Umbilical cord (tissue), 2 donors: ENCODE data around the gene NXPH2. TPM values are rescaled to one million over a fixed set of nuclear protein-coding genes. Genes with fewer than 3 reads are reported as not detected.

ENCODE experiments used
- DNase-seq: peaks from one replicate; pipeline ENCODE4 v3.0.0-alpha.2; 2015; ENCODE audit warnings: low spot score
- total RNA-seq: library from RNA; depleted of rRNA; stranded (reverse); fragments of >200 nt; gene quantifications from one replicate; pipeline ENCODE4 v1.2.3, GENCODE V29; 2014; ENCODE audit warnings: low replicate concordance; ENCODE audit not compliant: insufficient read depth

NXPH2 gene
- total RNA-seq, result not detected

GRCh38 chr2:138779781-138780445 is at the start of gene NXPH2:
Gene NXPH2, minus strand, starts transcription at chr2:138780390. Its CDS starts 149 bp downstream, at chr2:138780241.
- DNase-seq, result peak; percentile 21

DNA sequence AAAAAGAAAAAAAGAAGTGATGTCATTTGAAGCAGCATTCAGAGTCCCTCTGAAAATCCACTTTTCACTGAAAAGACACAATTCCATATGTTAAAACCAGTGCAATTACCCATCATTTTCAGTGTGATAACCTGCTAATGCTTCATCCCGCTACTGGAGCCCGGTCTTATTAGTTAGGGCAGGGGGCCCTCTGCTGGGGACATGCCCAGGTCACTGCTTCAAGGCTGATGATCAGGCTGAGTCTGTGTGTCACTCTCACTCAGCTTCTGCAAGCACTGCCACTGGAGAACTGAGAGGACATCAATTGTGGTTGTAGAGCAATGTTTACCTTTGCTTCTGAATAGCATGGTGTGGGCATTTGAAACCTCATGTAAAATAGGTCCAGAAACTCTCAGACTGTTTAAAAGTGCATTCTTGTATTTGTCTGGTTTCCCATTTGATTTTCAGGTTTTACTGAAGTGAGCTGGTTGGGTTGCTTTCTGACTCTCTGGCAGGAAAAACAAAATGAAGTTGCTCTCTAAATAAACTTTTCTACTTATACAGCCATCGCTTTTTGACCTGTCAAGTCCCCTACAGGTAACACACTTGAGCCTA is 49.2 kb upstream of the NXPH2 start:
- DNase-seq, result no peak

- peak; percentile 71 for DNase-seq
Measured at GRCh38 chr2:138827426-138828054, 47.4 kb upstream of the NXPH2 start.

DNA sequence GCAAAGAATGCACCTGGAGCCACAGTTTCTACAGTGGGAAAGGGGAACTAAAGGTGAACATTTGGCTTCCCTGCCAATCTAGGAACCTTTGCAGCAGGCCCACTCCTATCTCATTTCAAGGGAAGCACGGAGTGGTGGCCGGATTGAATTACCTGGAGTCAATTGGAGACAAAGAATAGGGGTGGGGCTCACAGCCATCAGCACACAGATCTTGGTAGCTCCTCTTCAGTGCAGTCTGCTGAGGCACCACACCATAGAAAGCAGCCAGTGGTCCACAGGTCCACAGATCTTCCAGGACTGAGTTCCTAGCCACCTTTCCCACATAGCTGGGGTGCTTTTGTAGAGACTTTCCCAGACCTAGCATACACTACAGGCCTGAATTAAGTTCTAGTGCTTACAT is 43.5 kb upstream of the NXPH2 start:
- DNase-seq, result no peak

DNA sequence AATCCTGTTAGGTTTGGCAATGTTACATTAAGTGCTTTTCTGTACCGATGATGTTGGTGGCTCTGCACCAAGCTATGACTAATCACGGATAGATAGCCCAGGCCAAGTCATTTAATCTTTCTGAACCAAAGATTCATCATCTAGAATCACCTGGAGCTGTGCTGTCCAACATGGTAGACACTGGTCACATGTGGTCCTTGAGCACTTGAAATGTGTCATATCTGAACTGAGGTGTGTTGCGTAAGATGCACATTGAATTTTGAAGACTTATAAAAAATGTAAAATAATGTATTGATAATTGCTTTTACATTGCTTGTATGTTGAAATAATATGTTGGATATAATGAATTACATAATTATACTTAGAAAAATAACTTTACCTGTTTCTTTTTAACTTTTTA is 39.8 kb upstream of the NXPH2 start:
- DNase-seq, result no peak

DNA sequence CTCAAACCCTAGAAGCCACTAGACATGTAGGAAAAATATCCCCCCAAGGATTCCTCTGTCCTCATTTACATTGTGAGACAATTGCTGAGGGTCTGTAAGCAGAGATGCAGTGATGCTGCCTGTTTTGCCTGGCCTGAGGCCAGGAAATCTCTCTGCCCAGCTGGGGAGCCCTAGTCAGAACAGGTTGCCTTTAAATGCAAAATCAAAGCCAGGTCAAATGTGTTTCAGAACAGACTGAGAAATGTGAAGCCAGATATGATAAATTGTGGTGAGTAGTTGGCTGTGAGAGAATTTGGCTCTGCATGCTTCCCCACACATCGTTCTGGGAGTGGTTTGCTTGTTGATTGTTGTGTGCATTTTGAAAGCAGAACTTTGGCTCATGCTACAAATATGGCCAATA is 38.4 kb upstream of the NXPH2 start:
- no peak for DNase-seq

GRCh38 chr2:138814123-138814898 is 34.1 kb upstream of the NXPH2 start:
- DNase-seq, result no peak

DNA sequence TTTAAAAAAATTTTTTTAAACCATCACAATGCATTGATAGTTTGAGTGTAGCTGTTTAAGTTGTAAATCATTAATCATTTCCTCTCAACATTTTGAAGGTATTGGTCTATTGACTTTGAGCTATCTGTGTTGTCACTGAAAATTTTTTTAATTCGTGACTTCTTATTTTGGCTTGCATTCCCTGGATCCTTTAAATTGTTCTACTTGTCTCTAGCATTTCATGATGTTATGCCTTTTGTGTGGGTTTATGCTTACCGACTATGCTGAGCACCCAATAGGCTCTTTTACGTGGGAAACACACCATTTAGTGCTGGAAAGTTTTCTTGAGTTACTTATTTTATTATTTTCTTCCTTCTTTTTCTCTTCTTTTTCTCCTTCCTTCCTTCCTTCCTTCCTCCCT is 31.2 kb upstream of the NXPH2 start:
- DNase-seq, result no peak

GRCh38 chr2:138794724-138795123 is 14.5 kb upstream of the NXPH2 start:
- no peak for DNase-seq

GRCh38 chr2:138787053-138787666 is 7.0 kb upstream of the NXPH2 start:
- peak; percentile 54 for DNase-seq

GRCh38 chr2:138782383-138782782 is 2.2 kb upstream of the NXPH2 start:
- DNase-seq, result no peak

GRCh38 chr2:138780908-138781307 is 718 bp upstream of the NXPH2 start:
- DNase-seq, result no peak

GRCh38 chr2:138780446-138780880 is 273 bp upstream of the NXPH2 start:
- peak; percentile 20 for DNase-seq

- DNase-seq, result no peak
Measured at GRCh38 chr2:138779406-138779780, 797 bp downstream of the NXPH2 start.

DNA sequence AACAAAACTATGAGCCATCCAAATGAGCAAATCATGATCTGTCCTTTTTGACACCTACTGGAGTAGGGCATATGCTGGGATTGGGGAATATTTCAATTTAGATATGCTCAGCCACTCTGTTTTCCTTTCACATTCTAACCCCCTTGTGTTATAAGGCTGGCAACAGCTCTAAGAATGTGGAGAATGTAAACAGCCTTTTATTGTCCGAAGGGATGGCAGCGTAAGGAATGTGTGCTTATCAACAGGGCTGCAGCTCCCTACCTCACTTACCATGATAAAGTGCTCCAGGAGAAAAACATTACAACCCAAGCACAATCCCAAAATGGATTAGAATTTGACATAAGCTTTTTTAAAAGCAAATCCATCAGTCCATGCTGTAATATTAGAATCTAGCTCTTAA is 2.2 kb downstream of the NXPH2 start:
- DNase-seq, result peak; percentile 49

DNA sequence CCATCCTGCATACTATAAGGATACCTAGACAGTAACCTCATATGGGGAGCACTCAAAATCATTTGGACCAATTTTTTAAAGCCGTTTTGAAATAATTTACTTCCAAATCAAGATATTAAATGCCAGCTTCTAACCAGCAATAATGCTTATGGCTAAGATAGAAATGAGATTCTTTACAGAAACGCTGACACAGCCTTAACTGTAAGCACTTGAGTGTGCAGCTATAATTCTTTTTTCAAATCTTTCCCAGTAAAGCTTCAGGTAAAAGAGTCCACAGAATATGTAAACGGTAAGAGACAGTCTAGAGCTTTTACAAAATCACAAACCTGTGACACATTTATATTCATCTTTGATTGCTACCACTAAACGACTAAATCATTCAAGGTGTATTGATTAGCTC is 4.5 kb downstream of the NXPH2 start:
- no peak for DNase-seq

GRCh38 chr2:138771534-138771933 is 8.7 kb downstream of the NXPH2 start:
- no peak for DNase-seq

DNA sequence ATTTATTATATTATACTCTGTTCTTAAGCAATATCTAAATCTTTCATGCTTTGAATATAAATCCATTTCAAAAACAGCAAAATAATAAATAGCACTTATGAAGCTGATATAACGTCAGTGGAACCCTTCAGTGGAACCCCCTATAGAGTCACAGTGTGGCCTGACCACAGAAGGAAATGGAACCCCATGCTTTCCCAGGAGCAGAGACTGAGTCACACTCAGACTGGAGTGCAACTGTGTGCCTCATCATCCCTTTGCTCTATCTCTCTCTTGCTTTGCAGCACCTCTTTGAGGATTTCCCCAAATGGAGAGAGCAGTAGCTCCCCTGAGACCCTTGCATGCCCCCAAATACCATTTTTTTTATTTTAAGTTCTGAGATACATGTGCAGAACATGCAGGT is 13.1 kb downstream of the NXPH2 start:
- DNase-seq, result no peak

GRCh38 chr2:138766464-138766863 is 13.7 kb downstream of the NXPH2 start:
- no peak for DNase-seq

DNA sequence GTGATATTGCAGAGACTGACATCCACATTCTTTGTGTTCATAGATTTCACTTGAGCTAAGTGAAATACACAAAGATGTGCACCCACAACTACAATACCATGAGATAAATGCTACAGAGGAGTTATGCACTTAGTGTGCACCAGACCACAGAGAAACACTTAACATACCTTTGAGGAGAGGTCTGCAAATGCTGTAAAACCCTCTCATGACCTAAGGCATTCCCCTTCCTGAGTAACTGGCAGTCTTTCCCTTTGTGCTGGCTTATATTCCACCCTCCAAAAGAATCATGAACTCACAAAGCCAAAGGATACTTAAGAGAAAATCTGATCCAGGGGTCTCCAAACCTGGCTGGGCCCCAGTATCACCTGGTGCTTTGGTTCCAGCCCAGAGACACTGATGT is 16.2 kb downstream of the NXPH2 start:
- no peak for DNase-seq

DNA sequence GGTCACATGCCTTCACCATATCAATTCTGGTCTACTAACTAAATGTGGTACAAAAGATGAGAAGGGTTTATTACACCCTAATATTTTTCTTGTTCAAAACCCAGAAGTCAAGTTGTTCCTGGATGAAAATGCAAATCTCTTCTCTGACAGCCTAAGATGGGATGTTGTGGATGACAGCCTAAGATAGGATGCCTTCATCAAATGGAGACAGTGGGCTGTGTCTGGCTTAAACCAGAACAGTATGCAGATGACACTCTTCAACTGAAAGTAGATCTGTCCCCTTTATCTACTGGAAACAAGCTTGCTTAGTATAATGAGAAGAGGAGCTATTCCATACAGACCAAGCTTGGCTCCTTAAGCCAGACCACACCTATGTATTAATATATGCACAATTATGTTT is 17.7 kb downstream of the NXPH2 start:
- no peak for DNase-seq

DNA sequence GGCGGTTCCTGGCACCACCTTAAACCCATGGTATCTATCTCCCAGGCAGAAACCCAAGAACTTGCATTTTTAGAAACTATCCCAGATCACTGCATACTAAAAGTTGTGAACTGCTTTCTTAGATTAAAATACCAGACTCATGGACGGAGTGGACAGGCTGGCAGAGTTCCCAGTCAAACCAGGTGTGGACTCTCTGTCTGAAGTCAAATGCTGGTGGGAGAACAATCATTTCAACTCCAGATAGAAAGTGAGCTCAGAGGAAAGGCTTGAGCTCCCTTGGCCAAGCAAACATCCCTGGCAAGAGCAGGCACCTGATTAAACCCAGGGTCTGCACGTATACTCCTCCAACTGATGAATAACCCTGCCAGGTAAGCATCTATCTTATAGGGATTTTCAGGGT is 19.5 kb downstream of the NXPH2 start:
- no peak for DNase-seq
